Transverse colon (tissue), 3 donors: ENCODE data around the gene CCDC137.
A peak's percentile ranks its signal among the peaks of the same experiment; 100 is the strongest.

Source experiments
- EP300 ChIP-seq: sonication (generic); formaldehyde crosslinking; IDR thresholded peaks from one replicate; pipeline ENCODE4 v1.6.1; 2017; ENCODE audit warnings: antibody characterized with exemption, low read depth
- POLR2A ChIP-seq: fragments of 450-650 bp; IDR thresholded peaks from one replicate; pipeline ENCODE4 v1.6.1; 2016; ENCODE audit warnings: antibody characterized with exemption, mild to moderate bottlenecking, moderate library complexity
- TF ChIP-seq, protein P1 (sequence below), 5 experiments: fragments of 200-600 bp in 3 of 5; fragments of 450-650 bp in 2 of 5; sonication (generic) in 3 of 5; IDR thresholded peaks; 1 replicate in 2 of 5; 2 replicates in 3 of 5; pipeline ENCODE4 v1.5.1; 2016 to 2017; ENCODE audit warnings: antibody characterized with exemption in 5 of 5, inconsistent platforms in 3 of 5, mild to moderate bottlenecking in 2 of 5, moderate library complexity in 1 of 5

DNA sequence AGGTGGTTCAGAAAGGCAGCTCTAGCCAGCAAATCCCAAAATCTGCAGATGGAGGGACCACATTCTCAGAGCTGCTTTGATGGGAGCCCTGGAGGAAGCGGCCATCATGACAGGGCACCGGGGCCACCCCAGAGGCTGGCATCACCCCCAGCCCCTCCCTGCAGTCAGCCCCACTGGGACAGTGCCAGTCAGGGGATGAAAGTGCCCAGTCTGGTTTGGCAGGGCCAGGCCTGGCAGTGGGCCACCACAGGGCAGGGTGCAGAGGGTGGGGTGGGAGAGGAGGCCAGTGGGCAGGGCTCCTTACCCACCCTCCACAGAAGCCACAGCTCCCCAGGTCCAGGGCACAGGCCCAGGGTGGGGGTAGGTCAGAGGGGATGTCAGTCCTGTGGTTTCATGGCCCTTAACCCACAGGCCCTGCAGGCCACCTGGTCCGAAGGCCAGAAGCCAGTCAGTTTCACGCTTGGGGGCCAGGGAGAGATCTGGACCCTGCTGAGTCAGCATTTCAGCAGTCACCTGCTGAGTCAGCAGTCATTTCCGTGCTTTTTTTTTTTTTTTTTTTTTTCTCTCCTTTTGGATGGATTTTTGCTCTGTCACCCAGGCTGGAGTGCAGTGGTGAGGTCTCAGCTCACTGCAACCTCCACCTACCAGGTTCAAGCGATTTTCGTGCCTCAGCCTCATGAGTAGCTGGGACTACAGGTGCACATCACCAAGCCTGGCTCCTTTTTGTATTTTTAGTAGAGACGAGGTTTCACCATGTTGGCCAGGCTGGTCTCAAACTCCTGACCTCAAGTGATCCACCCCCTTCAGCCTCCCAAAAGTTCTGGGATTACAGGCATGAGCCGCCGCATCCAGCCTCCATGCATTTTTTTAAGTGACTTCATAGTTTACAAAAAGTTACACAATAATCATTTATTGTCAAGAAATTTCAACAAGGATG is 55.9 kb downstream of the CCDC137 start:
- TF ChIP-seq, protein P1, sequence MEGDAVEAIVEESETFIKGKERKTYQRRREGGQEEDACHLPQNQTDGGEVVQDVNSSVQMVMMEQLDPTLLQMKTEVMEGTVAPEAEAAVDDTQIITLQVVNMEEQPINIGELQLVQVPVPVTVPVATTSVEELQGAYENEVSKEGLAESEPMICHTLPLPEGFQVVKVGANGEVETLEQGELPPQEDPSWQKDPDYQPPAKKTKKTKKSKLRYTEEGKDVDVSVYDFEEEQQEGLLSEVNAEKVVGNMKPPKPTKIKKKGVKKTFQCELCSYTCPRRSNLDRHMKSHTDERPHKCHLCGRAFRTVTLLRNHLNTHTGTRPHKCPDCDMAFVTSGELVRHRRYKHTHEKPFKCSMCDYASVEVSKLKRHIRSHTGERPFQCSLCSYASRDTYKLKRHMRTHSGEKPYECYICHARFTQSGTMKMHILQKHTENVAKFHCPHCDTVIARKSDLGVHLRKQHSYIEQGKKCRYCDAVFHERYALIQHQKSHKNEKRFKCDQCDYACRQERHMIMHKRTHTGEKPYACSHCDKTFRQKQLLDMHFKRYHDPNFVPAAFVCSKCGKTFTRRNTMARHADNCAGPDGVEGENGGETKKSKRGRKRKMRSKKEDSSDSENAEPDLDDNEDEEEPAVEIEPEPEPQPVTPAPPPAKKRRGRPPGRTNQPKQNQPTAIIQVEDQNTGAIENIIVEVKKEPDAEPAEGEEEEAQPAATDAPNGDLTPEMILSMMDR (IDR thresholded peaks at IDR 0.05), result peak in 2 of 5 experiments; percentile 7 to 49
- TF ChIP-seq EP300, result peak; percentile 72
- peak; percentile 54 for TF ChIP-seq POLR2A
